CD4-positive, CD25-positive, alpha-beta regulatory T cell (primary cell): ENCODE measurements around the gene GPR3. TPM values are rescaled to one million over a fixed set of nuclear protein-coding genes. Genes with fewer than 3 reads are reported as not detected.
"Not testable (repeated sequence)": the region's sequence is repeated elsewhere in the genome, so short reads cannot be mapped to it uniquely, and the experiment has no call there.

ENCODE experiments used
- ATAC-seq, 2 donors: fragments of 150-1000 bp; cut with Tn5 transposase; one replicate each; pipeline ENCODE4 v1.10.0; 2021; ENCODE audit warnings: low read depth in 2 of 2, moderate number of reproducible peaks in 2 of 2, moderate library complexity in 1 of 2
- DNase-seq, 3 donors: peaks; one replicate each; pipeline versions ENCODE4 v3.0.0 to v3.0.0-alpha.2; 2012 to 2022; ENCODE audit warnings: mixed read lengths in 1 of 3
- H3K27ac ChIP-seq: one replicate; pipeline ENCODE4 v1.7.0; 2013; ENCODE audit warnings: mild to moderate bottlenecking, low read length; ENCODE audit not compliant: insufficient read depth, poor library complexity, severe bottlenecking
- H3K27me3 ChIP-seq: one replicate; pipeline ENCODE4 v1.7.0; 2013; ENCODE audit warnings: low read length; ENCODE audit not compliant: control insufficient read depth, insufficient read depth
- H3K36me3 ChIP-seq: one replicate; pipeline ENCODE4 v1.7.0; 2013; ENCODE audit warnings: mild to moderate bottlenecking, low read length, moderate library complexity; ENCODE audit not compliant: control insufficient read depth, insufficient read depth
- H3K4me1 ChIP-seq: 2 replicates; pipeline ENCODE4 v1.7.0; 2013; ENCODE audit warnings: mild to moderate bottlenecking, low read length; ENCODE audit not compliant: insufficient read depth, control insufficient read depth, poor library complexity, severe bottlenecking
- H3K4me3 ChIP-seq: one replicate; pipeline ENCODE4 v1.7.0; 2013; ENCODE audit warnings: low read depth, mild to moderate bottlenecking, low read length, moderate library complexity
- H3K9me3 ChIP-seq, 2 experiments: 1 replicate in 1 of 2; 2 replicates in 1 of 2; pipeline ENCODE4 v1.7.0; 2013; ENCODE audit warnings: low read length in 2 of 2, mild to moderate bottlenecking in 1 of 2, moderate library complexity in 1 of 2; ENCODE audit not compliant: control insufficient read depth in 2 of 2
- H3K27ac Mint-ChIP-seq, 3 donors: one replicate each; pipeline ENCODE4 v1.8.0; 2020 to 2022; ENCODE audit warnings: mild to moderate bottlenecking in 3 of 3, mixed read lengths in 3 of 3, moderate library complexity in 2 of 3
- H3K27me3 Mint-ChIP-seq: one replicate; pipeline ENCODE4 v1.8.0; 2022; ENCODE audit warnings: mild to moderate bottlenecking, mixed read lengths
- H3K36me3 Mint-ChIP-seq: one replicate; pipeline ENCODE4 v1.8.0; 2020; ENCODE audit warnings: mixed read lengths
- H3K4me1 Mint-ChIP-seq, 4 donors: one replicate each; pipeline ENCODE4 v1.8.0; 2020 to 2022; ENCODE audit warnings: mixed read lengths in 4 of 4, mild to moderate bottlenecking in 1 of 4
- H3K4me3 Mint-ChIP-seq, 4 donors: one replicate each; pipeline ENCODE4 v1.8.0; 2020 to 2022; ENCODE audit warnings: mild to moderate bottlenecking in 4 of 4, mixed read lengths in 4 of 4, moderate library complexity in 3 of 4
- H3K9me3 Mint-ChIP-seq, 7 donors: one replicate each; pipeline ENCODE4 v1.8.0; 2020 to 2022; ENCODE audit warnings: mixed read lengths in 7 of 7, mild to moderate bottlenecking in 3 of 7, moderate library complexity in 2 of 7
- polyA plus RNA-seq, 4 donors: library from polyadenylated mRNA; unstranded; fragments of 300-500 nt; fragmentation: Illumina TruSeq; gene quantifications; one replicate each; pipeline ENCODE4 v1.2.3, GENCODE V29; 2021
- total RNA-seq: library from RNA; stranded (reverse); gene quantifications from one replicate; pipeline ENCODE4 v1.2.3, GENCODE V29; 2022

Gene GPR3
- total and polyA plus RNA-seq, 5 donors from 2014 or later = 0.07 to 0.47 (median 0.21) TPM; not detected in 2

GRCh38 chr1:27383039-27383605 is 9.3 kb upstream of the GPR3 start, which contains the start of gene CD164L2:
CD164L2 (minus strand) TSS chr1:27383333; CDS start chr1:27383239, 94 bp downstream.
- no peak within 1 kb of the TSS for H3K27ac Mint-ChIP-seq
- H3K4me3 Mint-ChIP-seq = no peak within 1 kb of the TSS
- H3K36me3 ChIP-seq = no peaks in the 10 kb centered on the region
- H3K4me3 ChIP-seq = no peak within 1 kb of the TSS
- no peaks in the 10 kb centered on the region for H3K4me1 ChIP-seq
- peaks cover 0 to 7% (median 0%) of the 10 kb centered on the region in 4 donors for H3K4me1 Mint-ChIP-seq
- peak in 1 of 2 donors; percentile 34 for ATAC-seq
- no peaks in the 10 kb centered on the region for H3K36me3 Mint-ChIP-seq
- H3K27me3 Mint-ChIP-seq = peaks cover under 1% of the 10 kb centered on the region
- peaks cover 0 to 2% (median 0%) of the 10 kb centered on the region in 7 donors for H3K9me3 Mint-ChIP-seq
- H3K27ac ChIP-seq = no peak within 1 kb of the TSS
- DNase-seq = peak in 1 of 3 donors; percentile 34
- H3K9me3 ChIP-seq = no peaks in the 10 kb centered on the region
- peaks cover 3% of the 10 kb centered on the region for H3K27me3 ChIP-seq

- Histone ChIP-seq H3K27me3 (peaks cover 3% of the 10 kb centered on the region), H3K4me3 (no peak overlapping the region), H3K36me3 (no peaks in the 10 kb centered on the region), H3K4me1 (no peaks in the 10 kb centered on the region), H3K9me3 (no peaks in the 10 kb centered on the region), H3K27ac (no peak overlapping the region)
- Mint-ChIP-seq H3K4me1 (peaks cover 0 to 11% (median 2%) of the 10 kb centered on the region in 4 donors), H3K4me3 (no peak overlapping the region), H3K9me3 (peaks cover 0 to 2% (median 0%) of the 10 kb centered on the region in 7 donors), H3K36me3 (no peaks in the 10 kb centered on the region), H3K27me3 (peaks cover 6% of the 10 kb centered on the region), H3K27ac (no peak overlapping the region)
- DNase-seq (no peak), ATAC-seq (no peak)
These were observed 8.8 kb upstream of the GPR3 start for GRCh38 chr1:27383661-27384060.

GRCh38 chr1:27384797-27385196 is 7.6 kb upstream of the GPR3 start:
- not testable (repeated sequence) for H3K27me3 Mint-ChIP-seq, H3K27ac Mint-ChIP-seq, H3K27me3 ChIP-seq, H3K9me3 ChIP-seq, H3K4me3 Mint-ChIP-seq, H3K4me1 ChIP-seq, ATAC-seq, H3K9me3 Mint-ChIP-seq, H3K36me3 ChIP-seq, DNase-seq, H3K4me3 ChIP-seq, H3K36me3 Mint-ChIP-seq, H3K27ac ChIP-seq
- peaks cover 0 to 12% (median 2%) of the 10 kb centered on the region in 4 donors for H3K4me1 Mint-ChIP-seq

- peak in 1 of 2 donors; percentile 24 for ATAC-seq
These were observed 4.0 kb upstream of the GPR3 start for GRCh38 chr1:27388337-27389005.

GRCh38 chr1:27391511-27392095 is 819 bp upstream of the GPR3 start:
- Histone ChIP-seq H3K36me3 (no peaks in the 10 kb centered on the region), H3K4me3 (no peak overlapping the region), H3K9me3 (no peaks in the 10 kb centered on the region), H3K27ac (no peak overlapping the region), H3K27me3 (no peaks in the 10 kb centered on the region), H3K4me1 (peaks cover 25% of the 10 kb centered on the region)
- ATAC-seq = no peak
- Mint-ChIP-seq H3K9me3 (peaks cover 0 to 1% (median 0%) of the 10 kb centered on the region in 7 donors), H3K36me3 (no peaks in the 10 kb centered on the region), H3K4me1 (peaks cover 0 to 32% (median 19%) of the 10 kb centered on the region in 4 donors), H3K27me3 (peaks cover 23% of the 10 kb centered on the region), H3K4me3 (peak overlapping the region; percentile 51 to 86 (median 86)), H3K27ac (peak overlapping the region in 2 of 3 donors; percentile 92 to 97)
- peak in 1 of 3 donors; percentile 25 for DNase-seq

More at GRCh38 chr1:27388337-27389005, 4.0 kb upstream of the GPR3 start:
- Histone ChIP-seq H3K36me3 (no peaks in the 10 kb centered on the region), H3K27me3 (no peaks in the 10 kb centered on the region), H3K4me1 (peaks cover 17% of the 10 kb centered on the region), H3K4me3 (no peak overlapping the region), H3K27ac (no peak overlapping the region), H3K9me3 (no peaks in the 10 kb centered on the region)
- Mint-ChIP-seq H3K27ac (no peak overlapping the region), H3K36me3 (no peaks in the 10 kb centered on the region), H3K4me1 (peaks cover 0 to 22% (median 14%) of the 10 kb centered on the region in 4 donors), H3K4me3 (peak overlapping the region in 2 of 4 donors; percentile 54 to 89), H3K9me3 (peaks cover 0 to 1% (median 0%) of the 10 kb centered on the region in 7 donors), H3K27me3 (peaks cover 23% of the 10 kb centered on the region)
- peak; percentile 64 to 72 (median 69) for DNase-seq

- H3K9me3 Mint-ChIP-seq = peaks cover 0 to 1% (median 0%) of the 10 kb centered on the region in 7 donors
- Histone ChIP-seq H3K9me3 (no peaks in the 10 kb centered on the region), H3K27me3 (no peaks in the 10 kb centered on the region), H3K4me3 (peak overlapping the region; percentile 32), H3K4me1 (peaks cover 25% of the 10 kb centered on the region), H3K27ac (peak overlapping the region; percentile 33), H3K36me3 (no peaks in the 10 kb centered on the region)
- H3K4me1 Mint-ChIP-seq = peaks cover 0 to 32% (median 19%) of the 10 kb centered on the region in 4 donors
- H3K4me3 Mint-ChIP-seq = peak overlapping the region; percentile 51 to 87 (median 67)
- H3K27ac Mint-ChIP-seq = peak overlapping the region in 2 of 3 donors; percentile 66 to 75
- ATAC-seq (no peak), DNase-seq (no peak)
- peaks cover 23% of the 10 kb centered on the region for H3K27me3 Mint-ChIP-seq
- no peaks in the 10 kb centered on the region for H3K36me3 Mint-ChIP-seq
These were observed 585 bp downstream of the GPR3 start for GRCh38 chr1:27392778-27393635.

- no peak for ATAC-seq
- Histone ChIP-seq H3K4me3 (no peak overlapping the region), H3K27ac (no peak overlapping the region), H3K4me1 (peaks cover 25% of the 10 kb centered on the region), H3K27me3 (no peaks in the 10 kb centered on the region), H3K36me3 (no peaks in the 10 kb centered on the region), H3K9me3 (no peaks in the 10 kb centered on the region)
- peaks cover 0 to 28% (median 17%) of the 10 kb centered on the region in 4 donors for H3K4me1 Mint-ChIP-seq
- no peak for DNase-seq
- peaks cover 16% of the 10 kb centered on the region for H3K27me3 Mint-ChIP-seq
- no peaks in the 10 kb centered on the region for H3K36me3 Mint-ChIP-seq
- peak overlapping the region in 3 of 4 donors; percentile 27 to 62 (median 51) for H3K4me3 Mint-ChIP-seq
- peaks cover 0 to 1% (median 0%) of the 10 kb centered on the region in 7 donors for H3K9me3 Mint-ChIP-seq
- peak overlapping the region in 1 of 3 donors; percentile 8 for H3K27ac Mint-ChIP-seq
These were observed 1.3 kb downstream of the GPR3 start for GRCh38 chr1:27393641-27394281.
